ENCODE data around the gene SAP30BP.

DNA sequence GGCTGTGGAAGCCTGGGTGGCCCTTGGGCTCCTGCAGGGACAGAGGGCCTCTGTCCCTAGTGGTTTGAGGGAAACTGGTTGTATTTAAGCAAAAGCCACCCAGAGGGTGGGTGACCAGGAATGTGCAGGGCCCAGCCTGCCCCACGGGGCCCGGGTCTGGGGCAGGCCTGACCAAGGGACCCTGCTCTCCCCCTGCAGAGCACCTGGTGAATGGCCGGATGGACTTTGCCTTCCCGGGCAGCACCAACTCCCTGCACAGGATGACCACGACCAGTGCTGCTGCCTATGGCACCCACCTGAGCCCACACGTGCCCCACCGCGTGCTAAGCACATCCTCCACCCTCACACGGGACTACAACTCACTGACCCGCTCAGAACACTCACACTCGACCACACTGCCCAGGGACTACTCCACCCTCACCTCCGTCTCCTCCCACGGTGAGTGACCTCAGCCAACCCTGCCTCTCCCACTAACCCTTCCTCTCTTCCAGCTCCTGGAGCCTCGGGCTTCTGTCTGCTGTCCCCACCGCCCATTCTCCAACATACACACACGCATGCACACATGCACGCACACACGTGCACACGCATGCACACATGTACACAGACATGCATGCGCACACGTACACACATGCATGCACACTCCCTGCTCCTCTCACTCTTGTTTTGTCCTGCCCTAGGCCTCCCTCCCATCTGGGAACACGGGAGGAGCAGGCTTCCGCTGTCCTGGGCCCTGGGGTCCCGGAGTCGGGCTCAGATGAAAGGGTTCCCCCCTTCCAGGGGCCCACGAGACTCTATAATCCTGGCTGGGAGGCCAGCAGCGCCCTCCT, 87.5 kb downstream of the SAP30BP start:
- no peak for TF ChIP-seq TCF12 (IDR thresholded peaks at IDR 0.05; ENCODE audit: low read depth)
- TF ChIP-seq ZBTB7A (IDR thresholded peaks at IDR 0.05; ENCODE audit: low read depth): no peak
- TF ChIP-seq EGR1 (IDR thresholded peaks at IDR 0.05): no peak
